Urothelium cell line (cell line): Measurements from ENCODE around the gene RELN.
A peak's percentile ranks its signal among the peaks of the same experiment; 100 is the strongest.
"Not testable (repeated sequence)": the region's sequence is repeated elsewhere in the genome, so short reads cannot be mapped to it uniquely, and the experiment has no call there.

ENCODE experiments used
- DNase-seq: peaks from one replicate; pipeline ENCODE4 v3.0.0; 2011; ENCODE audit warnings: low spot score, mixed read lengths
- FAIRE-seq: peaks from 2 replicates; lab custom pipeline; 2011; peaks lifted over from hg19 to GRCh38; lab: Jason Lieb, UNC

The RELN gene

DNA sequence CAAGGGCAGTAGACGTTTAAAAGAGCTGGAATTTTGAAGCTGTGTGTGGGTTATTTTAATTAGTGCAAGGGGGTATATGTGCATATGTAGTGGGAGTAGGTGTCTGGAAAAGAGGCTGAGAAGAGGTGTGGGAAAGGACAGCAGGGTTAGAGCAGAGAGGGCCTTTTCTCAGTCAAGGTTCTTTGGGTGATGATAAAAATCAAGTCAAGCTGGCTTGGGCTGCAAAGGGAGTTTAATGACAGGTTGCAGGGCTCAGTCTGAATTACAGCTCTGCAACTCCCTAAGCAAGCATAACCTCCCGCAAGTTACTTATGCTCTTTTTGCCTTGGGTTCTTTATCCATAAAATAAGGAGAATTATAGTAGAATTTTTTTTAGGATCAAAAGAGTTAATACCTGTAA lies 83.5 kb downstream of the RELN start:
- FAIRE-seq = no peak
- no peak for DNase-seq

GRCh38 chr7:103902917-103903316 lies 86.5 kb downstream of the RELN start:
- FAIRE-seq (no peak), DNase-seq (no peak)

DNA sequence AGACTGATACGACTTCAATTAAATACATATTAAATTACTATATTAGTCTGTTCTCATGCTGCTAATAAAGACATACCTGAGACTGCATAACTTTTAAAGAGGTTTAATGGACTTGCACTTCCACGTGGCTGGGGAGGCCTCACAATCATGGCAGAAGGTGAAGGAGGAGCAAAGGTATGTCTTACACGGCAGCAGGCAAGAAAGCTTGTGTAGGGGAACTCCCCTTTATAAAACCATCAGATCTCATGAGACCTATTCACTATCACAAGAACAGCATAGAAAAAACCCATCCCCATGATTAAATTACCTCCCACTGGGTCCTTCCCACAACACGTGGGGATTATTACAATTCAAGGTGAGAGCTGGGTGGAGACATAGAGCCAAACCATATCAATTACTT lies 92.6 kb downstream of the RELN start:
- FAIRE-seq, DNase-seq: not testable (repeated sequence)

DNA sequence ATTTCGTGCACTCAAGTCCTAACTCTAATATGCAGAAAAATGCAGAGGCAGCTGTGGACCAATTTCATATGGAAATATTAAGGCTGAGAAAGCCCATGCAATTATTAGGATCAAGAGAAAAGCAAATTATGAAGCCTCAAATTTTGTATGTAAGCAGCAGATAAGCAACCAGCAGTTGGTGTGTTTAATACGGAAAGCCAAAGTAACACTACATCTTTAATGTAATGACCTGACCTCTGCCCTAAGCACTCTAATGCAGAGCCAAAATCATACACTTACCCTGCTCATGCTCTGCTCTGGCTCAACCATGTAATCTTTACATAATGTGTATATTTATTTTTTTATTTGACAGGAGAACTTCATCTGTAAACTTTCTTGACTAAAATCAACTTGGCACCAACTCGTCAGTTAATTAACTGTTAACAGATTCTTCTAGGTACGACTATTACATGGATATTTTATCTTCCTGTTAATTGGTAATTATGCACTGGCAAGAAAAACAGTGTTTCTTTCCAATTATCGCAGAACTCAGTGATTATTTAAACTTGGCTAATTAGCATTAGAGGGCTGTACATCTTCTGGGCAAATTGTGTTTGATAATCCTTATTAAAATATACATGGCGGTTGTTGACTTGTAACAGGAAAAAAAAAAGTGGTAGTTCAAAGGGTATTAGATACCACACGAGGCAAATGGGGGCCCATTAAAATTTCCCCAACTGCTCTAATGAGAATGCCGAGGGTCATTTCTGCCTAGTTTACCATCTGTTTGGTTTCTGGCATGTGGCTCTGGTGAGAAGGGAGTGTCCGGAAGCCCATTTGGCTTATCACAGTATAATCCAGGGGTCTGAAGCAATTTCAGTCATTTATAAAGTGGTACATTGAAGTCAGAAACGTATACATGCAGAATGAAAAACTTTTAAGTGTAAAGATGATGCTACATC lies 94.5 kb downstream of the RELN start:
- no peak for FAIRE-seq
- DNase-seq = no peak

DNA sequence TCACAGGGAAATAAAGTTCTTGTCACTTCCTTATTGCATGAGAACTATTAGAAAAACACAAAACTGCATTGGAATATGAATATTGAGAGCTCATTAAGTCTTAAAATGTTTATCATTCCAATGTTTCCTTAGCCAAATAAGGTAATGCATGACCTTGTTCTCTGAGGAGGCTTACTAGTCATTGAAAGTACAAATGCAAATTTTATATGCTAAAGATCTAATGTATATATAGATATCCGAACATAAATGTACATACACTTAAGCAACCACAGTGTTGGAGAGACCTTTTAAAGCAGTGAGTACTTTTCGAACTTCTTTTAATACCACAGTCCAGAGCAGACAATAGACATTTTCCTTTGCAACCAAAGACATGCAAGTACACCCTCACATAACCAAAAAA lies 96.1 kb downstream of the RELN start:
- no peak for DNase-seq
- FAIRE-seq = no peak

DNA sequence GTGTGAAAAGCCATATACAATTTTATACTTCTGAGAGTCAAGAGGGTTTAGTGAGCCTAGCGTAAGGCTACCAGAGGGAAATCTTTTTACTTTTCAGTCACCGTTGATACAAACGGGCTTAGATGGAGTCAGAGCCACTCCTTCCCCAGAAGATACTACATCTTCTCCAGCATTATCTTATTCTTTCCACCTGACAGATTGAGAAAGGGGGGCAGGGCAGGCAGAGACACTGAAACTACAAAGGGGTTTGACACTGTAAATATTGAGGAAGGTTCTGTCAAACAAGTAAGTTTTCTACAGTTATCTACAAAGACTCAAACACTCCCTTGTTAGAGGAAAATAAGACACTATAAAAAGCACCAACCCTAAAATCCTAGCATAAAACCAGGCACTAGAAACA lies 100.0 kb downstream of the RELN start:
- DNase-seq = no peak
- FAIRE-seq = no peak

DNA sequence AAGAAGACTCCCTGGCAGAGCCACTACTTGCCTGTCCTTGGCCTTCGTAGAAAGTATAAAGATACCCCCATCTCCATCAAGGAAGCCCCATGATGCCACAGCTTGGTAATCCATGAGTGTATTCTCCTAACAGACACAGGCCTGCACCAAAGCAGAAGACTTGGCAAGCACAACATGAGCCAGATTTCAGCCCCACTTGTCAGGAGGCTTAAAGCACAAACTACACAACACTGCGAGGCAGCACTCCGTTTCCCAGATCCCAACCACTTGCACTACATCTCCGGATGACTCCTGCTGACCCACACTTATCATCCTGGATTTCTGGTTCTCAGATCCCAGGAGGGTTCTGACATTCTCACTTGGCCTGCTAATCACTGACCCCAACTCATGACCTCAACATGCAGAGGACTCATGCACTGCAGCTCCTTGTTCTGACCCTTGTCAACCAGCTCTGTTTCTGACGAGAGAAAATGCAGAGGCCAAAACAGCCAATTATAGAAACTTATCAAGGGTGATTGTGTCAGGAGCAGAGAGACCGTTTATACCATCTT lies 100.8 kb downstream of the RELN start:
- FAIRE-seq = no peak

DNA sequence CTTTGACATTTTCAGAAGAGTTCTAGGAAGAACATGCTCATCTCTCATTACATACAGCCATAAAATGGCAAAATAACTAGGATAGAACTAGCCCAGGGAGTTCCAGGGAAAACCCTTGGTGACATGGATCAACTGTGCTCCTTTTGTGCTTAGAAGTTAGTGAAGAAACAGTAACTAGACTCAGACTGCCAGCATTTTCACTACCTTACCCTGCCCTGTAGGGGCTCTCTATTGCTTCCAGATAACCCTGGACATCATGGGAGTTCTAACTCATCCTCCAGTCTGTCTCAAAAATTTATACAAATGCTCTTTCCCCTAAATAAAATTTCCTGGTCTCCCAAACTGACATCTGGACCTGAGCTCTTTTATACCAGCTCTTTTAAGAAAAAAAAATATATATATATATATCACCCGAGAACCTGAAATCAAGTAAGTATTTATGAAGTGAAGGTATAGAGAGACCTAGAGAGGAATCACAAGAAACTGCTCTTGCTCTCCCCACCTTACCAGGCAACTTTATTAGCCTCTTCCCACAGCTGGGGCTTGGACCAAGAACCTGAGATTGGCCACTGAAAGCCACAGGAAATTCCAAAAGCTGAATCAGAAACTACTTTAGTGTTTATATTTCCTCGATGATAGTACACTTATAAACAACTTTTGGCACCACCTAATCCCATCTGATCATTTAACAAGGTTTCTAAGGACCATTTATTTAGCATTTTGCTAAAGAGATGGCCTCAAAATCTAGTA lies 101.4 kb downstream of the RELN start:
- DNase-seq = no peak
- no peak for FAIRE-seq

More for the DNA sequence above, 100.8 kb downstream of the RELN start:
- no peak for DNase-seq

- FAIRE-seq (no peak), DNase-seq (no peak)
Observed at GRCh38 chr7:103887050-103887449, 102.4 kb downstream of the RELN start.

DNA sequence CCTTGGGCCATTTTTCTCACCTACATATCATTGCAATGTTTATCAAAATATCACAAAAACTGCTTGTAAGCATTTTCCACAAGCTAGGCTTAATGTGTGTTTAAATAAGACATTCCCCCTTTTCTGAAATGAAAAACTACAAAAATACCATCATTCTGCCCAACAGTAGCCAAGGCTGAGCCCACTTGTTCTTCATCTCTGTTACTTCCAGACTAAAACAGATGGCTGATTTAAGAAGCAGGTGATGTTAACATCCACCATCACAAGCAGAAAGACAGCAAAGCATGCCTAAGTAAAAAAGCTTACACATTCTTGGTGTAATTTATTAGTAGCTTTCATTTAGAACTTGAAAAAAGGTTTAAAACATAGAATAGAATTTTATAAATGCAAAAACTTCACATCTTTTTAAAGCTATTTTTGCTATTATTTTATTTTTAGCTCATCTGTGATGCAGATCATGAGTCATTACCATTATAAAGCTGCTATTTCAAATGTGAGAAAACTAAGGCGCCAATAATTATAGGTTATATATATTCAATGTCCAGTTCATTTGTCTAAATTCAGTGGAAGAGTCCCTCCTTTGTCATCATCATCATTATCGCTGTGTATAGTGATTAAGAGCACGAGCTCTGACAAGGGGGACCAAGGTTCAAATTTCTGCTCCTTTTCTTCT lies 109.4 kb downstream of the RELN start:
- no peak for FAIRE-seq
- no peak for DNase-seq

DNA sequence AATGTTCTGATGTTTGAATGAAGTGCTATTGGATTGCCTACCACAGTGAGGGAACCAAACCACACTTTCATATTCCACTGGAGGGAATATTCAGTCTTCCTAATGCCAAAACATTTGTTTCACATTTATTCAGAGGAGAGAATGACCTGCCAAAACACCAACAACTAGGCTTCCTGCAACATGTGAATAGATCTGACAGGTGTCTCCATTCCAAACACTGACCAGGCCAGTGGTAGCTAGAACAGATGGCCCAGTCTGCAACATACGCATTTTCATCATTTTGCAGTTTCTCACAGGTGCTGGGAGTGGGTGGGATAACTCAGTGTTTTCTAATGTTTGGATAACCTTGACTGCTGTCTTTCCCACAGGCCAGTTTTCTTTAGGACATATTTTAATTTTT lies 110.0 kb downstream of the RELN start:
- FAIRE-seq = no peak
- DNase-seq = no peak

- FAIRE-seq (peak; percentile 20), DNase-seq (no peak)
Observed at GRCh38 chr7:103877565-103877964, 111.9 kb downstream of the RELN start.

- no peak for FAIRE-seq
Observed at GRCh38 chr7:103875718-103876117, 113.7 kb downstream of the RELN start.

GRCh38 chr7:103871473-103871872 lies 118.0 kb downstream of the RELN start:
- no peak for DNase-seq
- FAIRE-seq = no peak

More at GRCh38 chr7:103875718-103876117, 113.7 kb downstream of the RELN start:
- no peak for DNase-seq

- no peak for FAIRE-seq
- DNase-seq = no peak
Observed at GRCh38 chr7:103870664-103871063, 118.8 kb downstream of the RELN start.

DNA sequence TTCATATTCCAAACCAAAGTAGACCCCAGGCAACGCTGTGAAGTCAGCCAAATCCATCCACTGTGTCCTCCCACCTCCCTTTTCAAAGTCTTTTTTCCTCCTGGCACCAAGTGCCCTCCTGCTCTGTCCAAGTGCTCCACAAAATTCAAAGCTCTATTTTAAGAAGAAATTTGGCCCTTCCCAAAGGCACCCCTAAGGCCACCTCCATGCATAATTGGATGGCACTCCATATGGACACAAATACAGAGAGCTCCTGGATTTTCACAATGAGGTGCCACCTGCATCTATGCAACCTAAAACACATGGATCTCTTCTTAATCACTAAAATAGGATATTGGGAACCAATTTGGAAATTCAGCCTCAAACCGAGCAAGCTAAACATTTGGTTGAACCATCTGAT lies 121.6 kb downstream of the RELN start:
- DNase-seq = no peak
- no peak for FAIRE-seq

DNA sequence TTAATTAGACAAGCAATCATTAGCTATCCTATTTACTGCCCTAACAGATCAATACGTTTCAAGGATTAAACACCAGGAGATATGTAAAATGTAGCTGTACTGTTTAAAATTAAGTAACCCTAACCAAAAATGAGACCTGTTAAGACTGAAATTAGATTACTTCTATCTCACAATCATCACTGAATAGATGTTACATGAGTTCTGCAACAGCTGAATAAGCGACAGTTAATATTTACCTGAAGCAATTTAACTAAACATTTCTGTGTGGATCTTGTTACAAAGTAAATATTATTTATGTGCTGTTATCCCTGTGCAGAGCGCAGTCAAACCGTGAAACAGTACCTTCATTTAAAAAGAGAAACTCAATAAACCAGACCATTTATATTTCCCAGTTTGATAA lies 122.5 kb downstream of the RELN start:
- no peak for FAIRE-seq
- no peak for DNase-seq

DNA sequence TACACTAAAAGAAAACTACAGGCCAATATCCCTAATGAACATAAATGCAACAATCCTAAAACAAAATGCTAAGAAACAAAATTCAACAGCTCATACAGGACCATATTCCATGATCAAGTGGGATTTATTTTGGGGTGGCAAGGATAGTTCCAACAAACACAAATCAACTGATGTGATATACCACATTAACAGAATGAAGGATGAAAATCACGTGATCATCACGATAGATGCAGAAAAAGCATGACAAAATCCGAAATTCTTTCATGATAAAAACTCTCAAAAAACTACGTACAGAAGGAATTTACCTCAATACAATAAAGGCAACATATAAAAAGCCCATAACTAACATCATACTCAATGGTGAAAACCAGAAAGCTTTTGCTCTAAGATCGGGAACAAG lies 124.0 kb downstream of the RELN start:
- DNase-seq (no peak), FAIRE-seq (no peak)

DNA sequence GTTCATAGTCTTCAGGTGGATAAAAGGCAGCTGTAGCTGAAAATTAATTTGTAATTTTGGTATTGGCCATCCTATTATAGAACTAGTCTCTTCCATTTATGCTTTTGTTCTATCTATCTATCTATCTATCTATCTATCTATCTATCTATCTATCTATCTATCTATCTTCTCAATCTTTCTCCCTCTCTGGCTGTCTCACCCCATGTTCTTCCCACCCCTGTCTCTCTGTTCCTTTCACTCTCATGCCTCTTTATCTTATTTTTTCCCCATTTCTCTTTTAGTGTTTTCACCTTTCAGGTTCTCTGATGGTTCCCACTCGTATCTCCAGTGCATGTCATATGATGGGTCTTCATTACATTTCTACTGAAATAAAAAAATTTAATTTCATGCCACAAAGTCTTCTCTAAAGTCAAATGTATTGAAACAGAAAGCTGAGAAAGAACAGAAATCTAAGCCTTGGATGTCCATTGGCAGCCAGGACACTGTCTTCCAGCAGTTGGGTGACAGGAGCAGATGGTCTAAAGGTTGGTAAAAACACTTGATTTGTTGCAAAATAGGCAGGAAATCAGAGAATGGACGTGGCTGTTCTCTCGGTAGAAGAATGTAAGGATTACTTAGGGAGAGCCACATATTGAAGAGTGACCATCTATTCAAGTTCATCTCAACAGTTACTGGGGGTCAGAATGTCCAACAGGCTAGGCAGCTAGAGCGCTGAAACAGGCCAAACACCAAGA lies 127.0 kb downstream of the RELN start:
- FAIRE-seq (no peak), DNase-seq (no peak)

GRCh38 chr7:103859709-103860108 lies 129.7 kb downstream of the RELN start:
- DNase-seq (no peak), FAIRE-seq (no peak)
